Uterus (tissue), 2 donors: ENCODE data around the gene PCMTD2.

Source experiments
- POLR2A ChIP-seq, 2 donors: fragments of 450-650 bp; IDR thresholded peaks; one replicate each; pipeline ENCODE4 v1.6.1; 2016; ENCODE audit warnings: antibody characterized with exemption in 2 of 2, mild to moderate bottlenecking in 1 of 2, moderate library complexity in 1 of 2
- TF ChIP-seq, protein P1 (sequence below), 4 experiments: fragments of 200-600 bp in 2 of 4; fragments of 450-650 bp in 2 of 4; sonication (generic) in 2 of 4; IDR thresholded peaks; one replicate each; pipeline ENCODE4 v1.5.1; 2016 to 2019; ENCODE audit warnings: antibody characterized with exemption in 4 of 4, mild to moderate bottlenecking in 2 of 4, moderate library complexity in 1 of 4

DNA sequence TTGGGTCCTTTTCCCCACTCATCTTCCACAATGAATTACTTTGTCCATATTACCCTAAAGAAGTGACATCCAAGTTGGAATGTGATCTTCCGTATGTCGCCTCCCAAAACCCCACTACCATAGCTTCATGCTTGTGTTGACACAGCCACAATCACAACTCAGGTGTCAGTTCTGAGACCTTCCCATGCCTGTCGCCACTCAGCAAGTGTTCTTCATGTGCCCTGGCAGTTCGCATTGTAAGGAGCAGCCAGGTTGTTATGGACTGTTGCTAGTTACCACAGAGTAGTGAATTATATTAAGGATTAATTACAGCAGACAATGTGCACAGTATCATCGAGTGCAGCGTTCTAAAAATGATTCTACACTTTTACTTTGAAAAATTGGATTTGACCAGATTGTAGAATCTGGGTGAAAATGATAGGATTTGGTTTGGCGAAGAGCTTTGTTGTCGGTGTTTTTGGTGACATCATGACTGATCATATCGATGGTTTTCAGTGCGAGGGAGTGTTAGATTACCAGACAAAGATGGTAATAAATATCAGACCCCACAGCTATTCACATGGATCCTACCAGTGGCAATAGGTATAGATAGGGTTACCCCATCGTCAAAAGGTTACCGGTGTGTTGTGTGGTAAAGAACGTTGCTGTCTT, 1.7 kb downstream of the PCMTD2 start:
- TF ChIP-seq, protein P1, sequence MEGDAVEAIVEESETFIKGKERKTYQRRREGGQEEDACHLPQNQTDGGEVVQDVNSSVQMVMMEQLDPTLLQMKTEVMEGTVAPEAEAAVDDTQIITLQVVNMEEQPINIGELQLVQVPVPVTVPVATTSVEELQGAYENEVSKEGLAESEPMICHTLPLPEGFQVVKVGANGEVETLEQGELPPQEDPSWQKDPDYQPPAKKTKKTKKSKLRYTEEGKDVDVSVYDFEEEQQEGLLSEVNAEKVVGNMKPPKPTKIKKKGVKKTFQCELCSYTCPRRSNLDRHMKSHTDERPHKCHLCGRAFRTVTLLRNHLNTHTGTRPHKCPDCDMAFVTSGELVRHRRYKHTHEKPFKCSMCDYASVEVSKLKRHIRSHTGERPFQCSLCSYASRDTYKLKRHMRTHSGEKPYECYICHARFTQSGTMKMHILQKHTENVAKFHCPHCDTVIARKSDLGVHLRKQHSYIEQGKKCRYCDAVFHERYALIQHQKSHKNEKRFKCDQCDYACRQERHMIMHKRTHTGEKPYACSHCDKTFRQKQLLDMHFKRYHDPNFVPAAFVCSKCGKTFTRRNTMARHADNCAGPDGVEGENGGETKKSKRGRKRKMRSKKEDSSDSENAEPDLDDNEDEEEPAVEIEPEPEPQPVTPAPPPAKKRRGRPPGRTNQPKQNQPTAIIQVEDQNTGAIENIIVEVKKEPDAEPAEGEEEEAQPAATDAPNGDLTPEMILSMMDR (IDR thresholded peaks at IDR 0.05): no peak
- TF ChIP-seq POLR2A (IDR thresholded peaks at IDR 0.05): no peak
